ENCODE results near the gene SYT9. TPM values are rescaled to one million over a fixed set of nuclear protein-coding genes. Genes with fewer than 3 reads are reported as not detected.

SYT9 gene
- total and polyA plus RNA-seq, 10 of the 15 experiments (the other 5 are each of a cell fraction or from before 2014, with no cell fraction given), result 0.03 TPM; not detected in 9

DNA sequence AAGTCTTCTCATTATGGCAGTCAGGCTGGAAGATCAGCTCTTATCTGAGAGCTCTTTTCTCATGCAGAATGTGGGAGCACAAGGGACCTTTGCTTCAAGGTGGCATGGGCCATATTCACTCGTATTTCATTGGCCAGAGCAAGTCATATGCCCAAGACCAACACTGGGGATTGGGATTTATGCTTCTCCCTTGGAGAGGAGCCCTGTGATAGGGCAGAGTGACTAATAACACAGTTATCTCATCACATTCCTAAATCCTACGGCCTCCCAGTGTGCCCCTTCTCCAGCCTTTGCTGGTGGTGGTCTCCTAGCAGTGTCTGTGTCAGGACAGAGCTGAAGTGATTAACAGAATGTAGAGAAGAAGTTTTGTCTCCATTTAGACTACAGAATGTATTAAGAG is 48.6 kb downstream of the SYT9 start:
- BruUV-seq (replicated peaks), result no TSS peak
- 0% methylated on average over 2 of the region's 2 CpGs for WGBS (ENCODE audit: insufficient coverage, insufficient replicate concordance, low lambda C conversion rate, missing lambda C conversion rate)
- in situ Hi-C loops (cut with MboI), result no loop called here

DNA sequence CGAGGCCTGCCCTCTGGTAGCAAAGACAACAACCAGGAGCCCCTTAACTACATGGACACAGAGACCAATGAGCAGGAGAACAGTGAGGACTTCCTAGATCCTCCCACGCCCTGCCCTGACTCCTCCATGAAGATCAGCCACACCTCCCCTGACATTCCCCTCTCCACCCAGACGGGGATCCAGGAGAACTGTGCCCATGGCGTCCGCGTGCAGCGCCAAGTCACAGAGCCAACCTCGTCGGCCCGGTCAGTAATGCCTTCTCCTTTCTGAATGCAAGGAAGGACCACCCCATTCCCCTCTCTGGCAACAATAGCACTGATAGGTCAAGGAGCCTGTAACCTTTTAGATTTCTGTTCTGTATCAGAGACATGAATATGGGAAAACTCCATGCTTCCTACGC is 51.4 kb downstream of the SYT9 start:
- BruUV-seq (replicated peaks), result no TSS peak
- FAIRE-seq (no peak), ATAC-seq (no peak), DNase-seq (ENCODE audit: low read depth, low spot score) (no peak)
- no peak overlapping the region for H3K4me3 ChIP-seq
- H3K9ac ChIP-seq (ENCODE audit: control insufficient read depth, insufficient read depth, low read length), result no peak overlapping the region
- no peak overlapping the region for H2AFZ ChIP-seq (ENCODE audit: control insufficient read depth, low read depth, low read length)
- H3K27me3 ChIP-seq (replicated peaks in 1 of 2; ENCODE audit: control insufficient read depth in 2 of 2, insufficient read depth in 2 of 2, low read length in 1 of 2), result no peaks in the 10 kb centered on the region; a peak in 1 of 4 replicates
- SMC1A ChIA-PET (ENCODE audit: uncharacterized antibody, unreplicated experiment), result no interaction called here
- H3K36me3 ChIP-seq (ENCODE audit: control insufficient read depth in 2 of 2, insufficient read depth in 2 of 2, low read length in 1 of 2), result no peaks in the 10 kb centered on the region
- H3K79me2 ChIP-seq (ENCODE audit: control insufficient read depth, insufficient read depth, low read length), result no peaks in the 10 kb centered on the region
- no peak overlapping the region for H3K27ac ChIP-seq (ENCODE audit: control insufficient read depth, insufficient read depth)
- in situ Hi-C loops (cut with MboI) (no loop called here), intact Hi-C loops (cut with micrococcal nuclease; ENCODE audit: unreplicated experiment) (no loop called here)
- no peaks in the 10 kb centered on the region for H4K20me1 ChIP-seq (ENCODE audit: control insufficient read depth, insufficient read depth)
- WGBS (ENCODE audit: insufficient coverage, insufficient replicate concordance, low lambda C conversion rate, missing lambda C conversion rate), result 41% methylated on average over 11 of the region's 11 CpGs
- H3K4me2 ChIP-seq (ENCODE audit: control insufficient read depth, insufficient read depth), result no peak overlapping the region
- RAD21 ChIA-PET (ENCODE audit: unreplicated experiment), result no interaction called here
- CTCF ChIA-PET, result no interaction called here
- no peaks in the 10 kb centered on the region for H3K9me3 ChIP-seq (replicated peaks; ENCODE audit: control insufficient read depth, insufficient read depth, low read length)
- no peaks in the 10 kb centered on the region; the same call in 1 of the 2 replicates for H3K4me1 ChIP-seq (ENCODE audit: control insufficient read depth, insufficient read depth, low read length)
- POLR2A ChIA-PET, result no interaction called here
- TF ChIP-seq, protein P1, sequence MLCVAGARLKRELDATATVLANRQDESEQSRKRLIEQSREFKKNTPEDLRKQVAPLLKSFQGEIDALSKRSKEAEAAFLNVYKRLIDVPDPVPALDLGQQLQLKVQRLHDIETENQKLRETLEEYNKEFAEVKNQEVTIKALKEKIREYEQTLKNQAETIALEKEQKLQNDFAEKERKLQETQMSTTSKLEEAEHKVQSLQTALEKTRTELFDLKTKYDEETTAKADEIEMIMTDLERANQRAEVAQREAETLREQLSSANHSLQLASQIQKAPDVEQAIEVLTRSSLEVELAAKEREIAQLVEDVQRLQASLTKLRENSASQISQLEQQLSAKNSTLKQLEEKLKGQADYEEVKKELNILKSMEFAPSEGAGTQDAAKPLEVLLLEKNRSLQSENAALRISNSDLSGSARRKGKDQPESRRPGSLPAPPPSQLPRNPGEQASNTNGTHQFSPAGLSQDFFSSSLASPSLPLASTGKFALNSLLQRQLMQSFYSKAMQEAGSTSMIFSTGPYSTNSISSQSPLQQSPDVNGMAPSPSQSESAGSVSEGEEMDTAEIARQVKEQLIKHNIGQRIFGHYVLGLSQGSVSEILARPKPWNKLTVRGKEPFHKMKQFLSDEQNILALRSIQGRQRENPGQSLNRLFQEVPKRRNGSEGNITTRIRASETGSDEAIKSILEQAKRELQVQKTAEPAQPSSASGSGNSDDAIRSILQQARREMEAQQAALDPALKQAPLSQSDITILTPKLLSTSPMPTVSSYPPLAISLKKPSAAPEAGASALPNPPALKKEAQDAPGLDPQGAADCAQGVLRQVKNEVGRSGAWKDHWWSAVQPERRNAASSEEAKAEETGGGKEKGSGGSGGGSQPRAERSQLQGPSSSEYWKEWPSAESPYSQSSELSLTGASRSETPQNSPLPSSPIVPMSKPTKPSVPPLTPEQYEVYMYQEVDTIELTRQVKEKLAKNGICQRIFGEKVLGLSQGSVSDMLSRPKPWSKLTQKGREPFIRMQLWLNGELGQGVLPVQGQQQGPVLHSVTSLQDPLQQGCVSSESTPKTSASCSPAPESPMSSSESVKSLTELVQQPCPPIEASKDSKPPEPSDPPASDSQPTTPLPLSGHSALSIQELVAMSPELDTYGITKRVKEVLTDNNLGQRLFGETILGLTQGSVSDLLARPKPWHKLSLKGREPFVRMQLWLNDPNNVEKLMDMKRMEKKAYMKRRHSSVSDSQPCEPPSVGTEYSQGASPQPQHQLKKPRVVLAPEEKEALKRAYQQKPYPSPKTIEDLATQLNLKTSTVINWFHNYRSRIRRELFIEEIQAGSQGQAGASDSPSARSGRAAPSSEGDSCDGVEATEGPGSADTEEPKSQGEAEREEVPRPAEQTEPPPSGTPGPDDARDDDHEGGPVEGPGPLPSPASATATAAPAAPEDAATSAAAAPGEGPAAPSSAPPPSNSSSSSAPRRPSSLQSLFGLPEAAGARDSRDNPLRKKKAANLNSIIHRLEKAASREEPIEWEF (IDR thresholded peaks at IDR 0.05; ENCODE audit: insufficient replicate concordance, low read depth, low read length), result no peak
- TF ChIP-seq NRF1 (conservative IDR thresholded peaks at IDR 0.05; ENCODE audit: low read depth, low read length) (no peak), MTA3 (IDR thresholded peaks at IDR 0.05; ENCODE audit: borderline replicate concordance, low read length) (no peak), CHD4 (IDR thresholded peaks at IDR 0.05) (no peak), GATAD2B (conservative IDR thresholded peaks at IDR 0.05; ENCODE audit: low read depth) (no peak), SMAD5 (IDR thresholded peaks at IDR 0.05; ENCODE audit: low read depth) (no peak), SREBF2 (IDR thresholded peaks at IDR 0.05; ENCODE audit: low read length) (no peak)

More for the DNA sequence above, 48.6 kb downstream of the SYT9 start:
- no peaks in the 10 kb centered on the region for H3K36me3 ChIP-seq (ENCODE audit: control insufficient read depth in 2 of 2, insufficient read depth in 2 of 2, low read length in 1 of 2)
- no peak for DNase-seq (ENCODE audit: low read depth, low spot score)
- H3K9me3 ChIP-seq (replicated peaks; ENCODE audit: control insufficient read depth, insufficient read depth, low read length), result no peaks in the 10 kb centered on the region
- no peaks in the 10 kb centered on the region for H4K20me1 ChIP-seq (ENCODE audit: control insufficient read depth, insufficient read depth)
- no peaks in the 10 kb centered on the region; a peak in 1 of 4 replicates for H3K27me3 ChIP-seq (replicated peaks in 1 of 2; ENCODE audit: control insufficient read depth in 2 of 2, insufficient read depth in 2 of 2, low read length in 1 of 2)
- RAD21 ChIA-PET (ENCODE audit: unreplicated experiment), result no interaction called here
- H3K27ac ChIP-seq (ENCODE audit: control insufficient read depth, insufficient read depth), result no peak overlapping the region
- intact Hi-C loops (cut with micrococcal nuclease; ENCODE audit: unreplicated experiment), result no loop called here
- ATAC-seq, result no peak
- POLR2A ChIA-PET, result no interaction called here
- H3K4me3 ChIP-seq, result no peak overlapping the region
- TF ChIP-seq, protein P2, sequence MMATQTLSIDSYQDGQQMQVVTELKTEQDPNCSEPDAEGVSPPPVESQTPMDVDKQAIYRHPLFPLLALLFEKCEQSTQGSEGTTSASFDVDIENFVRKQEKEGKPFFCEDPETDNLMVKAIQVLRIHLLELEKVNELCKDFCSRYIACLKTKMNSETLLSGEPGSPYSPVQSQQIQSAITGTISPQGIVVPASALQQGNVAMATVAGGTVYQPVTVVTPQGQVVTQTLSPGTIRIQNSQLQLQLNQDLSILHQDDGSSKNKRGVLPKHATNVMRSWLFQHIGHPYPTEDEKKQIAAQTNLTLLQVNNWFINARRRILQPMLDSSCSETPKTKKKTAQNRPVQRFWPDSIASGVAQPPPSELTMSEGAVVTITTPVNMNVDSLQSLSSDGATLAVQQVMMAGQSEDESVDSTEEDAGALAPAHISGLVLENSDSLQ (IDR thresholded peaks at IDR 0.05), result no peak
- SMC1A ChIA-PET (ENCODE audit: uncharacterized antibody, unreplicated experiment), result no interaction called here
- no peak overlapping the region for H3K9ac ChIP-seq (ENCODE audit: control insufficient read depth, insufficient read depth, low read length)
- H3K4me2 ChIP-seq (ENCODE audit: control insufficient read depth, insufficient read depth), result no peak overlapping the region
- FAIRE-seq, result no peak
- no peaks in the 10 kb centered on the region for H3K79me2 ChIP-seq (ENCODE audit: control insufficient read depth, insufficient read depth, low read length)
- no peaks in the 10 kb centered on the region for H3K4me1 ChIP-seq (ENCODE audit: control insufficient read depth, insufficient read depth, low read length)
- no peak overlapping the region for H2AFZ ChIP-seq (ENCODE audit: control insufficient read depth, low read depth, low read length)
- CTCF ChIA-PET, result interaction anchor here (1.0 kb wide), 1 partner anchor 142 kb away, joined by 3 read pairs; no protein-coding TSS in a partner anchor

Data from GM12878 (cell line).